Measurements from ENCODE around the gene ITLN2.

DNA sequence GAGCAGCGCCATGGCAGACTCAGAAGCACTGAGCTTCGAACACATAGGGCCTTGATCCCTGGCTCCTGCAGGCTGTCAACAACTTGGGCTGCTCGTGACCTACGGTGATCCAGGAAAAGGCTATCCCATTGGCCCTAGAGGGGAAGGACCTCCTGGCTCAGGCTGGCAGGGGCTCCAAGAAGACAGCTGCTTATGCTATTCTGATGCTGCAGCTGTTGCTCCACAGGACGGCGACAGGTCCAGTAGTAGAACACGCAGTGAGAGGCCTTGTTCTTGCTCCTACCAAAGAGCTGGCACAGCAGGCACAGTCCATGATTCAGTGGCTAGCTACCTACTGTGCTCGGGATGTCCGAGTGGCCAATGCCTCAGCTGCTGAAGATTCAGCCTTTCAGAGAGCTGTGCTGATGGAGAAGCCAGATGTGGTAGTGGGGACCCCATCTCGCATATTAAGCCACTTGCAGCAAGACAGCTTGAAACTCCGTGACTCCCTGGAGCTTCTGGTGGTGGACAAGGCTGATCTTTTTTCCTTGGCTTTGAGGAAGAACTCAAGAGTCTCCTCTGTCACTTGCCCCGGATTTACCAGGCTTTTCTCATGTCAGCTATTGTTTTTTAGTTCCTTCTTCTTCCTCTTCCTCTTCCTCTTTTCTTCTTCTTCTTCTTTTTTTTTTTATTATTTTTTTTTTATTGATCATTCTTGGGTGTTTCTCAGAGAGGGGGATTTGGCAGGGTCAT lies 18.9 kb downstream of the ITLN2 start:
- TF ChIP-seq, protein P1, sequence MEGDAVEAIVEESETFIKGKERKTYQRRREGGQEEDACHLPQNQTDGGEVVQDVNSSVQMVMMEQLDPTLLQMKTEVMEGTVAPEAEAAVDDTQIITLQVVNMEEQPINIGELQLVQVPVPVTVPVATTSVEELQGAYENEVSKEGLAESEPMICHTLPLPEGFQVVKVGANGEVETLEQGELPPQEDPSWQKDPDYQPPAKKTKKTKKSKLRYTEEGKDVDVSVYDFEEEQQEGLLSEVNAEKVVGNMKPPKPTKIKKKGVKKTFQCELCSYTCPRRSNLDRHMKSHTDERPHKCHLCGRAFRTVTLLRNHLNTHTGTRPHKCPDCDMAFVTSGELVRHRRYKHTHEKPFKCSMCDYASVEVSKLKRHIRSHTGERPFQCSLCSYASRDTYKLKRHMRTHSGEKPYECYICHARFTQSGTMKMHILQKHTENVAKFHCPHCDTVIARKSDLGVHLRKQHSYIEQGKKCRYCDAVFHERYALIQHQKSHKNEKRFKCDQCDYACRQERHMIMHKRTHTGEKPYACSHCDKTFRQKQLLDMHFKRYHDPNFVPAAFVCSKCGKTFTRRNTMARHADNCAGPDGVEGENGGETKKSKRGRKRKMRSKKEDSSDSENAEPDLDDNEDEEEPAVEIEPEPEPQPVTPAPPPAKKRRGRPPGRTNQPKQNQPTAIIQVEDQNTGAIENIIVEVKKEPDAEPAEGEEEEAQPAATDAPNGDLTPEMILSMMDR (IDR thresholded peaks at IDR 0.05; ENCODE audit: low read depth, low read length): no peak
- no peak for TF ChIP-seq EZH2phosphoT487 (IDR thresholded peaks at IDR 0.05; ENCODE audit: low read depth)
